Activated CD4-positive, alpha-beta T cell treated with anti-CD3 and anti-CD28 coated beads for 36 hours (primary cell): ENCODE measurements around the gene TMEM219. TPM values are rescaled to one million over a fixed set of nuclear protein-coding genes. Genes with fewer than 3 reads are reported as not detected.
"Not testable (repeated sequence)": the region's sequence is repeated elsewhere in the genome, so short reads cannot be mapped to it uniquely, and the experiment has no call there.

Source experiments
- ATAC-seq: fragments of 200-7000 bp; cut with Tn5 transposase; one replicate; pipeline ENCODE4 v1.10.0; 2021; ENCODE audit warnings: mild to moderate bottlenecking, moderate library complexity
- CTCF ChIA-PET: fragments of 350-600 bp; sonication (Branson Sonifier 250); formaldehyde crosslinking; loops from one replicate; lab custom pipeline; 2021; ENCODE audit warnings: antibody characterized with exemption; lab: Charles Lee
- POLR2A ChIA-PET: fragments of 350-600 bp; sonication (Branson Sonifier 250); formaldehyde crosslinking; loops from one replicate; lab custom pipeline; 2021; ENCODE audit warnings: antibody characterized with exemption, inconsistent platforms; lab: Charles Lee
- DNase-seq: peaks from one replicate; pipeline ENCODE4 v3.0.0-alpha.2; 2020
- H3K27ac Mint-ChIP-seq: one replicate; pipeline ENCODE4 v1.8.0; 2021; ENCODE audit warnings: mixed read lengths
- H3K27me3 Mint-ChIP-seq: one replicate; pipeline ENCODE4 v1.8.0; 2021; ENCODE audit warnings: mixed read lengths
- H3K36me3 Mint-ChIP-seq: one replicate; pipeline ENCODE4 v1.8.0; 2021; ENCODE audit warnings: low read depth, mixed read lengths
- H3K4me1 Mint-ChIP-seq: one replicate; pipeline ENCODE4 v1.8.0; 2021; ENCODE audit warnings: mixed read lengths
- H3K4me3 Mint-ChIP-seq: one replicate; pipeline ENCODE4 v1.8.0; 2021; ENCODE audit warnings: mild to moderate bottlenecking, moderate library complexity, mixed read lengths
- H3K9me3 Mint-ChIP-seq: one replicate; pipeline ENCODE4 v1.8.0; 2021; ENCODE audit warnings: low read depth, mixed read lengths
- intact Hi-C, 2 experiments: fragments of 100-400 bp; cut with DNase I in 1 of 2; cut with micrococcal nuclease in 1 of 2; formaldehyde crosslinking; loops; one replicate each; pipeline versions ENCODE4 v1.14.2 to v1.15.1; 2022 to 2024; cut with DNase I, micrococcal nuclease
- total RNA-seq, 2 experiments: library from RNA; stranded (reverse); gene quantifications; one replicate each; pipeline ENCODE4 v1.2.3, GENCODE V29; 2021

TMEM219 gene
- total RNA-seq, 2 experiments from 2014 or later, result 34.6 to 42.5 TPM

GRCh38 chr16:30015450-30015849 is 53.6 kb downstream of the TMEM219 start:
- H3K36me3 Mint-ChIP-seq, intact Hi-C loops, H3K9me3 Mint-ChIP-seq, DNase-seq, H3K4me1 Mint-ChIP-seq, ATAC-seq, H3K27ac Mint-ChIP-seq, H3K4me3 Mint-ChIP-seq, H3K27me3 Mint-ChIP-seq: not testable (repeated sequence)
- POLR2A ChIA-PET, result interaction anchor here (0.6 to 0.7 kb wide), 2 partner anchors 39 to 284 kb away, joined by 3 to 4 read pairs; no protein-coding TSS in a partner anchor
- CTCF ChIA-PET, result interaction anchor here (1.0 kb wide), 1 partner anchor 19 kb away, joined by 3 read pairs; no protein-coding TSS in a partner anchor

GRCh38 chr16:30016555-30017276 is 54.8 kb downstream of the TMEM219 start:
- Mint-ChIP-seq H3K4me3 (no peak overlapping the region), H3K4me1 (peaks cover 11% of the 10 kb centered on the region), H3K27me3 (peaks cover 5% of the 10 kb centered on the region), H3K36me3 (no peaks in the 10 kb centered on the region), H3K27ac (no peak overlapping the region), H3K9me3 (no peaks in the 10 kb centered on the region)
- no peak for ATAC-seq
- CTCF ChIA-PET, result interaction anchor here (0.8 kb wide), 1 partner anchor 15 kb away, joined by 3 read pairs; no protein-coding TSS in a partner anchor
- DNase-seq, result no peak
- POLR2A ChIA-PET, result no interaction called here
- intact Hi-C loops, result no loop called here

DNA sequence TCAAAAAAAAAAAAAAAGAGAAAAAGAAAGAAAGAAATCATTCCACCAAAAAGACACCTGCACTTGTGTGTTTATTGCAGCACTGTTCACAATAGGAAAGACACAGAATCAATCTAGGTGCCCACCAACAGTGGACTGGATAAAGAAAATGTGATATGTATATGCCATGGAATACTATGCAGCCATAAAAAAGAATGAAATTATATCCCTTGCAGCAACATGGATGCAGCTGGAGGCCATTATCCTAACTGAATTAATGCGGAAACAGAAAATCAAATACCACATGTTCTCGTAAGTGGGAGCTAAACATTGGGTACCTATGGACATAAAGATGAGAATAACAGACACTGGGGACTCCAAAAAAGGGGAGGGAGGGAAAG is 55.4 kb downstream of the TMEM219 start:
- POLR2A ChIA-PET, result no interaction called here
- Mint-ChIP-seq H3K36me3 (no peaks in the 10 kb centered on the region), H3K27me3 (no peaks in the 10 kb centered on the region), H3K4me3 (no peak overlapping the region), H3K27ac (no peak overlapping the region), H3K9me3 (no peaks in the 10 kb centered on the region), H3K4me1 (peaks cover 7% of the 10 kb centered on the region)
- ATAC-seq, result no peak
- no peak for DNase-seq
- CTCF ChIA-PET, result interaction anchor here (0.8 kb wide), 1 partner anchor 14 kb away, joined by 3 read pairs; no protein-coding TSS in a partner anchor
- intact Hi-C loops, result no loop called here

DNA sequence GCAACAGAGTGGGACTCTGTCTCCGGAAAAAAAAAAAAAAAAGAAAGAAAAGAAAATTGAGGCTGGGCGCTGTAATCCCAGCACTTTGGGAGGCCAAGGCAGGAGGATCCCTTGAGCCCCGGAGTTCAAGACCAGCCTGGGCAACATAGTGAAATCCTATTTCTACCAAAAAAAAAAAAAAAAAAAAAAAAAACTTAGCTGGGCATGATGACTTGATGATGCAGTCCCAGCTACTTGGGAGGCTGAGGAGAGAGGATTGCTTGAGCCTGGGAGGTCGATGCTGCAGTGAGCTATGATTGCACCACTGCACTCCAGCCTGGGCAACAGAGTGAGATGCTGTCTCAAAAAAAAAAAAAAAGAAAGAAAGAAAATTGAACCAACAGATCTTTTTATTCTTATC is 56.1 kb downstream of the TMEM219 start:
- H3K36me3 Mint-ChIP-seq, POLR2A ChIA-PET, intact Hi-C loops, H3K4me3 Mint-ChIP-seq, H3K27me3 Mint-ChIP-seq, ATAC-seq, H3K4me1 Mint-ChIP-seq, H3K9me3 Mint-ChIP-seq, H3K27ac Mint-ChIP-seq, DNase-seq: not testable (repeated sequence)
- CTCF ChIA-PET, result interaction anchor here (1.0 to 2.3 kb wide), 4 partner anchors 15 to 316 kb away, joined by 4 to 14 read pairs (median 8); no protein-coding TSS in a partner anchor

DNA sequence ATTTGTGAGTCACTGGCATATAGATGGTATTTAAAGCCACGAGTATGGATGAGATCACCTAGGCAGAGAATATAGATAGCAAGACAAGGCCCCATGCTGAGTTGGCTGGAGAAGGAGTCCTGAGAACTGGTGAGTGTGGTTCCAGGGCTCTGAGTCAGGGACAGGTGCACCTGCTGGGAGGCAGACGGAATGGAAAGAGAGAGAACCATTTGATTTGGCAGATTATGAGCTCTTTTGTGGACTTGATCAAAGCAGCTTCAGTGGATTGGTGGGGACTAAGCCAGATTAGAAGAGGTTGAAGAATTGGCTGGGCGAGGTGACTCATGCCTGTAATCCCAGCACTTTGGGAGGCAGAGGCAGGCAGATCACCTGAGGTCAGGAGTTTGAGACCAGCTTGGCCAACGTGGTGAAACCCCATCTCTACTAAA is 56.9 kb downstream of the TMEM219 start:
- Mint-ChIP-seq H3K9me3 (no peaks in the 10 kb centered on the region), H3K27me3 (no peaks in the 10 kb centered on the region), H3K27ac (no peak overlapping the region), H3K4me1 (peaks cover 7% of the 10 kb centered on the region), H3K36me3 (no peaks in the 10 kb centered on the region), H3K4me3 (no peak overlapping the region)
- DNase-seq, result no peak
- POLR2A ChIA-PET, result interaction anchor here (0.6 kb wide), 1 partner anchor 179 kb away, joined by 3 read pairs; no protein-coding TSS in a partner anchor
- peak; percentile 36 for ATAC-seq
- CTCF ChIA-PET, result interaction anchor here (1.0 to 2.3 kb wide), 5 partner anchors 14 to 317 kb away, joined by 3 to 14 read pairs (median 7); no protein-coding TSS in a partner anchor
- intact Hi-C loops, result no loop called here

Other genes starting within 250 kb of the TMEM219 start
- 10 to 100 TPM; 21.3 to 22.0 TPM for gene C16orf54, start 216.1 kb upstream of the TMEM219 start, total RNA-seq
- gene ZG16, start 183.8 kb upstream of the TMEM219 start, total RNA-seq, result not detected
- gene KIF22, start 171.3 kb upstream of the TMEM219 start, total RNA-seq, result 100 to 1,000 TPM; 153 to 168 TPM
- gene MAZ, start 155.6 kb upstream of the TMEM219 start, total RNA-seq, result 100 to 1,000 TPM; 306 to 387 TPM
- under 1 TPM; 0.64 to 0.93 TPM for gene PRRT2, start 149.9 kb upstream of the TMEM219 start, total RNA-seq
- 10 to 100 TPM; 20.6 to 25.6 TPM for gene PAGR1, start 145.9 kb upstream of the TMEM219 start, total RNA-seq
- gene MVP, start 141.6 kb upstream of the TMEM219 start, total RNA-seq, result 100 to 1,000 TPM in 1 of 2 experiments, 10 to 100 TPM in 1; 86.2 to 101 TPM
- gene CDIPT, start 98.9 kb upstream of the TMEM219 start, total RNA-seq, result 10 to 100 TPM; 35.1 to 50.0 TPM
- under 1 TPM; 0.27 to 0.42 TPM for gene SEZ6L2, start 62.5 kb upstream of the TMEM219 start, total RNA-seq
- gene ASPHD1, start 61.6 kb upstream of the TMEM219 start, total RNA-seq, result 1 to 10 TPM; 2.7 to 3.2 TPM
- 10 to 100 TPM; 30.4 to 33.4 TPM for gene KCTD13, start 35.9 kb upstream of the TMEM219 start, total RNA-seq
- 10 to 100 TPM; 24.1 to 24.4 TPM for gene TAOK2, start 11.8 kb downstream of the TMEM219 start, total RNA-seq
- gene HIRIP3, start 33.5 kb downstream of the TMEM219 start, total RNA-seq, result 10 to 100 TPM; 25.1 to 36.8 TPM
- 100 to 1,000 TPM in 1 of 2 experiments, 10 to 100 TPM in 1; 80.1 to 106 TPM for gene INO80E, start 34.2 kb downstream of the TMEM219 start, total RNA-seq
- 1 to 10 TPM in 1 of 2 experiments, under 1 TPM in 1; 0.69 to 1.3 TPM for gene DOC2A, start 48.9 kb downstream of the TMEM219 start, total RNA-seq
- not detected for gene C16orf92, start 61.1 kb downstream of the TMEM219 start, total RNA-seq
- 1 to 10 TPM; 3.7 to 4.0 TPM for gene TLCD3B, start 69.2 kb downstream of the TMEM219 start, total RNA-seq
- 1,000 to 10,000 TPM; 2,482 to 3,644 TPM for gene ALDOA, start 103.7 kb downstream of the TMEM219 start, total RNA-seq
- gene PPP4C, start 113.9 kb downstream of the TMEM219 start, total RNA-seq, result 100 to 1,000 TPM; 106 to 113 TPM
- 1 to 10 TPM; 2.7 to 3.0 TPM for gene TBX6, start 129.8 kb downstream of the TMEM219 start, total RNA-seq
- 10 to 100 TPM; 17.4 to 19.1 TPM for gene YPEL3, start 134.1 kb downstream of the TMEM219 start, total RNA-seq
- 1 to 10 TPM; 6.1 to 7.0 TPM for gene GDPD3, start 151.5 kb downstream of the TMEM219 start, total RNA-seq
- gene MAPK3, start 161.1 kb downstream of the TMEM219 start, total RNA-seq, result 10 to 100 TPM; 59.0 to 81.7 TPM
- 1,000 to 10,000 TPM in 1 of 2 experiments, 100 to 1,000 TPM in 1; 997 to 1,175 TPM for gene CORO1A, start 221.5 kb downstream of the TMEM219 start, total RNA-seq
- 100 to 1,000 TPM; 188 to 190 TPM for gene BOLA2B, start 231.6 kb downstream of the TMEM219 start, total RNA-seq
- gene SLX1A, start 231.8 kb downstream of the TMEM219 start, total RNA-seq, result 10 to 100 TPM; 24.4 to 99.3 TPM
- 10 to 100 TPM; 17.4 to 18.9 TPM for gene SULT1A3, start 237.2 kb downstream of the TMEM219 start, total RNA-seq